ENCODE measurements around the gene PPL.

DNA sequence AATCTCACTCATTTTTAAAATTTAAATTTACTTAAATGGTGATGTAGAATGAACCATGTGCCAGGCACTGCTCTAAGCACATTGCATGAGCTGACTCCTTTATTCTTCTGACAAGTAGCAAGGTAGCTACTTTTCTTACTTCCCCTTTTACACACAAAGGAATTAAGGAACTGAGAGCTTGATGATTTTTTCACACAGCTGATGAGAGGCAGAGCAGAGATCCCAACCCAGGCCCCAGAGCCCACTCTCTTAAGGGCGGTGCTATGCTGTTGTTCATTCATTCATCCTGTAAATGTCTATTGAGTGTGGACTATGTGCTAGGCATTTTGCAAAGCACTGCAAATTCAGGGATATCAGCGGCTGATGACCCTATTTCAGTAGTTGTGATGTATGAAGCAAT lies 39.1 kb upstream of the PPL start:
- TF ChIP-seq POLR2AphosphoS5 (IDR thresholded peaks at IDR 0.05; ENCODE audit: low read depth, low read length): no peak
- TF ChIP-seq POLR2A (IDR thresholded peaks at IDR 0.05; ENCODE audit: low read depth, low read length): no peak
- TF ChIP-seq TAF1 (IDR thresholded peaks at IDR 0.05; ENCODE audit: low read depth, low read length): no peak
- peak; percentile 98 for TF ChIP-seq SPI1 (IDR thresholded peaks at IDR 0.05; ENCODE audit: low read depth, low read length)
- no peak for TF ChIP-seq PAX5 (IDR thresholded peaks at IDR 0.05; ENCODE audit: insufficient read depth, low read length, severe bottlenecking)
- TF ChIP-seq POU2F2 (IDR thresholded peaks at IDR 0.05; ENCODE audit: low read depth, low read length): no peak

Measured in GM12891 (cell line).